Motor neuron (in vitro differentiated cells): ENCODE results near the gene TFE3. TPM values are rescaled to one million over a fixed set of nuclear protein-coding genes. Genes with fewer than 3 reads are reported as not detected.

Source experiments
- ATAC-seq, 8 experiments: fragments of 200-7000 bp; cut with Tn5 transposase; replicated peaks in 6 of 8; 2 replicates each; pipeline ENCODE4 v1.8.0; 2021; ENCODE audit warnings: mild to moderate bottlenecking in 8 of 8, moderate library complexity in 8 of 8
- H3K27ac ChIP-seq, 2 donors: fragments of 250-450 bp; sonication (Bioruptor Pico); 2 replicates each; pipeline ENCODE4 v1.9.0; 2021; ENCODE audit warnings: antibody characterized with exemption in 2 of 2, mild to moderate bottlenecking in 2 of 2, moderate library complexity in 1 of 2
- H3K4me1 ChIP-seq, 2 donors: fragments of 250-450 bp; sonication (Bioruptor Pico); replicated peaks in 1 of 2; 2 replicates each; pipeline ENCODE4 v1.6.1; 2021; ENCODE audit warnings: antibody characterized with exemption in 2 of 2, mild to moderate bottlenecking in 2 of 2, moderate library complexity in 1 of 2
- H3K4me3 ChIP-seq, 5 donors: fragments of 250-450 bp; sonication (Bioruptor Pico); 2 replicates each; pipeline ENCODE4 v1.9.0; 2021; ENCODE audit warnings: antibody characterized with exemption in 5 of 5, mild to moderate bottlenecking in 5 of 5, moderate library complexity in 4 of 5
- WGBS, 10 experiments: fragments of 450-650 bp; shearing (Covaris generic); methylation state at CpG; one replicate each; pipeline ENCODE4 v1.0.0; 2022; 5-methylcytosine and 5-hydroxymethylcytosine counted together
- in situ Hi-C, 9 experiments: fragments of 400-800 bp; cut with MboI; loops; one replicate each; pipeline ENCODE4 v1.15.0; 2021; ENCODE audit warnings: low sequenced_read_pairs in 9 of 9, low pct_unique_long_range_greater_than_20kb in 2 of 9; ENCODE audit not compliant: unreplicated experiment in 9 of 9
- total RNA-seq, 8 experiments: library from RNA; unstranded; fragments of 300-600 nt; gene quantifications; 2 replicates each; pipeline versions ENCODE4 v1.2.3 to v1.2.4, GENCODE V29; 2022

The TFE3 gene
- total RNA-seq, 8 experiments from 2014 or later = 9.7 to 43.2 (median 24.4) TPM

- in situ Hi-C loops = no loop called here
- H3K4me3 ChIP-seq = peak overlapping the region; percentile 42 to 89 (median 60)
- H3K27ac ChIP-seq = peak overlapping the region; percentile 83 to 89
- WGBS, 10 experiments = 0 to 100% (median 70%) methylated on average over 1 to 4 of the region's 5 CpGs; no CpG with 5 or more reads in 3 of the 10 experiments
- ATAC-seq = no peak
- no peaks in the 10 kb centered on the region for H3K4me1 ChIP-seq
These were observed 11.1 kb upstream of the TFE3 start for GRCh38 chrX:49054073-49054762.

GRCh38 chrX:49053223-49054072 is 10.3 kb upstream of the TFE3 start:
- ATAC-seq = peak; percentile 42 to 95 (median 93)
- in situ Hi-C loops = no loop called here
- H3K4me3 ChIP-seq = peak overlapping the region; percentile 42 to 89 (median 60)
- no peaks in the 10 kb centered on the region for H3K4me1 ChIP-seq
- H3K27ac ChIP-seq = peak overlapping the region; percentile 83 to 89
- WGBS, 10 experiments = no CpG with 5 or more reads among the region's 79 CpGs

- in situ Hi-C loops = no loop called here
- 0 to 72% (median 9%) methylated on average over 1 to 11 of the region's 13 CpGs; no CpG with 5 or more reads in 6 of the 10 experiments for WGBS, 10 experiments
- no peak for ATAC-seq
- peak overlapping the region in 1 of 2 donors; percentile 75 for H3K27ac ChIP-seq
- peaks cover 15 to 18% of the 10 kb centered on the region in 2 donors for H3K4me1 ChIP-seq
- H3K4me3 ChIP-seq = peak overlapping the region in 4 of 5 donors; percentile 13 to 29 (median 21)
These were observed 777 bp upstream of the TFE3 start for GRCh38 chrX:49043987-49044281.

GRCh38 chrX:49042581-49043219 is 457 bp downstream of the TFE3 start:
- H3K27ac ChIP-seq = peak overlapping the region; percentile 88 to 94
- WGBS, 10 experiments = no CpG with 5 or more reads among the region's 29 CpGs
- ATAC-seq = peak in 6 of 8 experiments; percentile 0 to 15 (median 4)
- H3K4me1 ChIP-seq = peaks cover 15 to 18% of the 10 kb centered on the region in 2 donors
- in situ Hi-C loops = no loop called here
- H3K4me3 ChIP-seq = peak overlapping the region; percentile 50 to 94 (median 83)

- in situ Hi-C loops = no loop called here
- peak overlapping the region; percentile 50 to 94 (median 83) for H3K4me3 ChIP-seq
- peak in 1 of 8 experiments; percentile 2 for ATAC-seq
- WGBS, 10 experiments = 0 to 8% methylated on average over 1 to 5 of the region's 10 CpGs; no CpG with 5 or more reads in 8 of the 10 experiments
- peaks cover 15 to 18% of the 10 kb centered on the region in 2 donors for H3K4me1 ChIP-seq
- peak overlapping the region; percentile 88 to 94 for H3K27ac ChIP-seq
These were observed 1.2 kb downstream of the TFE3 start for GRCh38 chrX:49041744-49042580.

- 0% methylated on average over 1 of the region's 7 CpGs; no CpG with 5 or more reads in 8 of the 10 experiments for WGBS, 10 experiments
- peak overlapping the region; percentile 27 to 53 for H3K27ac ChIP-seq
- H3K4me3 ChIP-seq = peak overlapping the region in 3 of 5 donors; percentile 83 to 94 (median 92)
- in situ Hi-C loops = no loop called here
- no peak for ATAC-seq
- H3K4me1 ChIP-seq = peaks cover 15 to 18% of the 10 kb centered on the region in 2 donors
These were observed 2.7 kb downstream of the TFE3 start for GRCh38 chrX:49040376-49040955.

GRCh38 chrX:49039598-49040375 is 3.4 kb downstream of the TFE3 start:
- H3K4me1 ChIP-seq = peaks cover 15 to 18% of the 10 kb centered on the region in 2 donors
- H3K4me3 ChIP-seq = peak overlapping the region in 3 of 5 donors; percentile 83 to 94 (median 92)
- peak; percentile 5 to 49 (median 32) for ATAC-seq
- in situ Hi-C loops = no loop called here
- 0% methylated on average over 1 of the region's 9 CpGs; no CpG with 5 or more reads in 8 of the 10 experiments for WGBS, 10 experiments
- H3K27ac ChIP-seq = peak overlapping the region; percentile 68 to 82

GRCh38 chrX:49037883-49038475 is 5.2 kb downstream of the TFE3 start:
- in situ Hi-C loops = no loop called here

GRCh38 chrX:49030283-49030682 is 12.9 kb downstream of the TFE3 start:
- Histone ChIP-seq H3K4me3 (no peak overlapping the region), H3K4me1 (no peaks in the 10 kb centered on the region), H3K27ac (no peak overlapping the region)
- no peak for ATAC-seq
- in situ Hi-C loops = no loop called here
- no CpG with 5 or more reads among the region's 6 CpGs for WGBS, 10 experiments

More at GRCh38 chrX:49037883-49038475, 5.2 kb downstream of the TFE3 start:
- Histone ChIP-seq H3K4me1 (peaks cover 15 to 18% of the 10 kb centered on the region in 2 donors), H3K27ac (no peak overlapping the region), H3K4me3 (no peak overlapping the region)
- ATAC-seq = peak in 2 of 8 experiments; percentile 6 to 11
- 93 to 100% methylated on average over 1 to 3 of the region's 15 CpGs; no CpG with 5 or more reads in 8 of the 10 experiments for WGBS, 10 experiments

GRCh38 chrX:49029876-49030275 is 13.3 kb downstream of the TFE3 start:
- ATAC-seq = peak in 7 of 8 experiments; percentile 11 to 53 (median 31)
- no peak overlapping the region for H3K27ac ChIP-seq
- no CpG with 5 or more reads among the region's 6 CpGs for WGBS, 10 experiments

GRCh38 chrX:49019599-49020249 is 23.4 kb downstream of the TFE3 start:
- 0 to 100% (median 83%) methylated on average over 1 to 3 of the region's 7 CpGs; no CpG with 5 or more reads in 3 of the 10 experiments for WGBS, 10 experiments
- no peak for ATAC-seq
- in situ Hi-C loops = no loop called here
- Histone ChIP-seq H3K4me3 (no peak overlapping the region), H3K27ac (no peak overlapping the region), H3K4me1 (no peaks in the 10 kb centered on the region)

More at GRCh38 chrX:49029876-49030275, 13.3 kb downstream of the TFE3 start:
- Histone ChIP-seq H3K4me1 (no peaks in the 10 kb centered on the region), H3K4me3 (no peak overlapping the region)
- in situ Hi-C loops = no loop called here
